T-helper 2 cell treated with Interferon-gamma antibody and Interleukin-4, amounts not matched to agents 100 ng/mL and 5 ng/mL, for 36 hours (primary cell): ENCODE results near the gene CFAP410. TPM values are rescaled to one million over a fixed set of nuclear protein-coding genes. Genes with fewer than 3 reads are reported as not detected.
"Not testable (repeated sequence)": the region's sequence is repeated elsewhere in the genome, so short reads cannot be mapped to it uniquely, and the experiment has no call there.

Source experiments
- intact Hi-C: fragments of 100-400 bp; cut with micrococcal nuclease; formaldehyde crosslinking; loops from one replicate; pipeline ENCODE4 v1.15.1; 2023
- total RNA-seq: library from RNA; stranded (reverse); gene quantifications from 2 replicates; pipeline ENCODE4 v1.2.3, GENCODE V29; 2022

The CFAP410 gene
- total RNA-seq, 1 donor from 2014 or later = 19.8 TPM

GRCh38 chr21:44370027-44370735, 31.0 kb upstream of the CFAP410 start:
- intact Hi-C loops = no loop called here

- intact Hi-C loops = no loop called here
Observed at GRCh38 chr21:44368711-44369446, 29.7 kb upstream of the CFAP410 start.

- intact Hi-C loops = no loop called here
Observed at GRCh38 chr21:44366586-44367211, 27.5 kb upstream of the CFAP410 start.

GRCh38 chr21:44365967-44366585, 26.9 kb upstream of the CFAP410 start:
- intact Hi-C loops = no loop called here

- intact Hi-C loops = no loop called here
Observed at GRCh38 chr21:44365251-44365966, 26.2 kb upstream of the CFAP410 start.

- intact Hi-C loops = no loop called here
Observed at GRCh38 chr21:44364151-44365053, 25.2 kb upstream of the CFAP410 start.

- intact Hi-C loops = no loop called here
Observed at GRCh38 chr21:44363278-44363677, 24.1 kb upstream of the CFAP410 start.

GRCh38 chr21:44361903-44362302, 22.7 kb upstream of the CFAP410 start:
- intact Hi-C loops = not testable (repeated sequence)

GRCh38 chr21:44360159-44360558, 21.0 kb upstream of the CFAP410 start:
- intact Hi-C loops = no loop called here

- intact Hi-C loops = no loop called here
Observed at GRCh38 chr21:44359396-44359795, 20.2 kb upstream of the CFAP410 start.

- intact Hi-C loops = no loop called here
Observed at GRCh38 chr21:44357064-44357837, 18.1 kb upstream of the CFAP410 start.

GRCh38 chr21:44356636-44357035, 17.4 kb upstream of the CFAP410 start:
- intact Hi-C loops = no loop called here

- intact Hi-C loops = no loop called here
Observed at GRCh38 chr21:44356160-44356559, 17.0 kb upstream of the CFAP410 start.

- intact Hi-C loops = no loop called here
Observed at GRCh38 chr21:44354775-44355771, 15.9 kb upstream of the CFAP410 start.

- intact Hi-C loops = no loop called here
Observed at GRCh38 chr21:44354001-44354405, 14.8 kb upstream of the CFAP410 start.

GRCh38 chr21:44353191-44353970, 14.2 kb upstream of the CFAP410 start, which contains the start of gene TRPM2:
TRPM2 (plus strand) TSS chr21:44353621; CDS start chr21:44353701, 80 bp downstream.
- intact Hi-C loops = loop anchor here (2.0 kb wide), 1 partner anchor 33 kb away; no protein-coding TSS in a partner anchor

- intact Hi-C loops = loop anchor here (2.0 kb wide), 1 partner anchor 34 kb away; no protein-coding TSS in a partner anchor
Observed at GRCh38 chr21:44352253-44352860, 13.2 kb upstream of the CFAP410 start.
